ENCODE data around the gene GAB1. TPM values are rescaled to one million over a fixed set of nuclear protein-coding genes. Genes with fewer than 3 reads are reported as not detected.

Gene GAB1
- total and polyA plus RNA-seq, 4 donors: 2.4 to 31.3 (median 6.9) TPM

DNA sequence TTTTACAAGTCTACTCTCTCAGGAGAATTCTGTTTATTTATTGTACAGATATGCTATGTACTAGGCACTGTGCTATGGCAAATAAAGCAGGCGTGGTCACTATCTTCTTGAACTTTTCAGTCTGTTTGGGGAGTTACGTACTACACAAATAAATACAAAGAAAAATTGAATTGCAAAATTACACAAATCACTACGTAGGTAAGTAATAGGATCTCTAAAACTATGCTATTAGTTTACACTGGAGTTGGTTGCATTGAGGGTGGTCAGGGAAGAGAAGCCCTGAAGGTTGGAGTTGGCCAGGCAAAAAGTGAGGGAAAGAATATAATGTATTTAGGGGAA lies 75.7 kb downstream of the GAB1 start (continued):
- TF ChIP-seq, protein P1, sequence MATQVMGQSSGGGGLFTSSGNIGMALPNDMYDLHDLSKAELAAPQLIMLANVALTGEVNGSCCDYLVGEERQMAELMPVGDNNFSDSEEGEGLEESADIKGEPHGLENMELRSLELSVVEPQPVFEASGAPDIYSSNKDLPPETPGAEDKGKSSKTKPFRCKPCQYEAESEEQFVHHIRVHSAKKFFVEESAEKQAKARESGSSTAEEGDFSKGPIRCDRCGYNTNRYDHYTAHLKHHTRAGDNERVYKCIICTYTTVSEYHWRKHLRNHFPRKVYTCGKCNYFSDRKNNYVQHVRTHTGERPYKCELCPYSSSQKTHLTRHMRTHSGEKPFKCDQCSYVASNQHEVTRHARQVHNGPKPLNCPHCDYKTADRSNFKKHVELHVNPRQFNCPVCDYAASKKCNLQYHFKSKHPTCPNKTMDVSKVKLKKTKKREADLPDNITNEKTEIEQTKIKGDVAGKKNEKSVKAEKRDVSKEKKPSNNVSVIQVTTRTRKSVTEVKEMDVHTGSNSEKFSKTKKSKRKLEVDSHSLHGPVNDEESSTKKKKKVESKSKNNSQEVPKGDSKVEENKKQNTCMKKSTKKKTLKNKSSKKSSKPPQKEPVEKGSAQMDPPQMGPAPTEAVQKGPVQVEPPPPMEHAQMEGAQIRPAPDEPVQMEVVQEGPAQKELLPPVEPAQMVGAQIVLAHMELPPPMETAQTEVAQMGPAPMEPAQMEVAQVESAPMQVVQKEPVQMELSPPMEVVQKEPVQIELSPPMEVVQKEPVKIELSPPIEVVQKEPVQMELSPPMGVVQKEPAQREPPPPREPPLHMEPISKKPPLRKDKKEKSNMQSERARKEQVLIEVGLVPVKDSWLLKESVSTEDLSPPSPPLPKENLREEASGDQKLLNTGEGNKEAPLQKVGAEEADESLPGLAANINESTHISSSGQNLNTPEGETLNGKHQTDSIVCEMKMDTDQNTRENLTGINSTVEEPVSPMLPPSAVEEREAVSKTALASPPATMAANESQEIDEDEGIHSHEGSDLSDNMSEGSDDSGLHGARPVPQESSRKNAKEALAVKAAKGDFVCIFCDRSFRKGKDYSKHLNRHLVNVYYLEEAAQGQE (IDR thresholded peaks at IDR 0.05): no peak
- no peak for TF ChIP-seq HNF4G (IDR thresholded peaks at IDR 0.05)
- no peak for TF ChIP-seq NR2F2 (IDR thresholded peaks at IDR 0.05)

- TF ChIP-seq, protein P2, sequence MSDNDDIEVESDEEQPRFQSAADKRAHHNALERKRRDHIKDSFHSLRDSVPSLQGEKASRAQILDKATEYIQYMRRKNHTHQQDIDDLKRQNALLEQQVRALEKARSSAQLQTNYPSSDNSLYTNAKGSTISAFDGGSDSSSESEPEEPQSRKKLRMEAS (IDR thresholded peaks at IDR 0.05): no peak
- TF ChIP-seq GABPA (IDR thresholded peaks at IDR 0.05 in 1 of 2, conservative IDR thresholded peaks at IDR 0.05 in 1 of 2): no peak
- Histone ChIP-seq H3K27ac (ENCODE audit: low read depth in 1 of 2, low read length in 2 of 2) (no peak overlapping the region), H3K4me3 (ENCODE audit: low read depth in 1 of 3, low read length in 3 of 3) (no peak overlapping the region), H3K9me3 (ENCODE audit: control insufficient read depth in 4 of 4, low read length in 3 of 4) (no peaks in the 10 kb centered on the region), H3K27me3 (ENCODE audit: control insufficient read depth in 4 of 4, insufficient read depth in 4 of 4, low read length in 3 of 4) (no peaks in the 10 kb centered on the region), H3K4me1 (ENCODE audit: control insufficient read depth in 4 of 4, insufficient read depth in 4 of 4, low read length in 3 of 4) (peaks cover 0 to 2% (median 0%) of the 10 kb centered on the region in 4 donors), H3K9ac (ENCODE audit: low read depth in 1 of 2, low read length in 2 of 2) (no peak overlapping the region), H3K36me3 (ENCODE audit: control insufficient read depth in 4 of 4, insufficient read depth in 3 of 4, low read depth in 1 of 4, low read length in 3 of 4) (peaks cover 0 to 8% (median 4%) of the 10 kb centered on the region in 4 donors)
- 89% methylated on average over 12 of the region's 12 CpGs for WGBS
- DNase-seq (ENCODE audit: low spot score): no peak
Measured at GRCh38 chr4:143417679-143418403, 81.2 kb downstream of the GAB1 start.

DNA sequence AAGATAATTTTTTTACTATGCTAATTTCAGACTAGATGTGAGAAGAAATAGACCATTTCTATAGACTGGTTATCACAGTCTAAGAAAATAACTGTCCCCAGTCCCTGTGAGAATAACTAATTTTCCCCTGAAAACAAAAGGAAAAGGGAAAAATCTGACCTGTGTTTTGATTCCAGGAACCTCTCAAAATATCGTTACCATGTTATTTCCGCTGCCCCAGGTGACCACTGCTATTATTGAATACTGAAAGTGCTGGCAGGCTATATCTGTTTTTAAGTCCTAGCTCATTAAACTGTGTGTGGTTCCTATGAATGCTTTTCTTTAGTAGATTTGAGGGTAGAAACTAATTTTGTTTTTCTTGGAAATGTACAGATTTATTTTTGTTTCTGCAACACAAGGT lies 83.6 kb downstream of the GAB1 start:
- Histone ChIP-seq H3K27ac (ENCODE audit: low read depth in 1 of 2, low read length in 2 of 2) (peak overlapping the region in 1 of 2 donors; percentile 12), H3K4me3 (ENCODE audit: low read depth in 1 of 3, low read length in 3 of 3) (no peak overlapping the region), H3K9ac (ENCODE audit: low read depth in 1 of 2, low read length in 2 of 2) (no peak overlapping the region), H3K27me3 (ENCODE audit: control insufficient read depth in 4 of 4, insufficient read depth in 4 of 4, low read length in 3 of 4) (no peaks in the 10 kb centered on the region), H3K9me3 (ENCODE audit: control insufficient read depth in 4 of 4, low read length in 3 of 4) (no peaks in the 10 kb centered on the region), H3K4me1 (ENCODE audit: control insufficient read depth in 4 of 4, insufficient read depth in 4 of 4, low read length in 3 of 4) (no peaks in the 10 kb centered on the region), H3K36me3 (ENCODE audit: control insufficient read depth in 4 of 4, insufficient read depth in 3 of 4, low read depth in 1 of 4, low read length in 3 of 4) (peaks cover 0 to 10% (median 5%) of the 10 kb centered on the region in 4 donors)
- 85% methylated on average over 2 of the region's 2 CpGs for WGBS
- no peak for DNase-seq (ENCODE audit: low spot score)
- no peak for TF ChIP-seq RXRA (IDR thresholded peaks at IDR 0.05)
- TF ChIP-seq, protein P3, sequence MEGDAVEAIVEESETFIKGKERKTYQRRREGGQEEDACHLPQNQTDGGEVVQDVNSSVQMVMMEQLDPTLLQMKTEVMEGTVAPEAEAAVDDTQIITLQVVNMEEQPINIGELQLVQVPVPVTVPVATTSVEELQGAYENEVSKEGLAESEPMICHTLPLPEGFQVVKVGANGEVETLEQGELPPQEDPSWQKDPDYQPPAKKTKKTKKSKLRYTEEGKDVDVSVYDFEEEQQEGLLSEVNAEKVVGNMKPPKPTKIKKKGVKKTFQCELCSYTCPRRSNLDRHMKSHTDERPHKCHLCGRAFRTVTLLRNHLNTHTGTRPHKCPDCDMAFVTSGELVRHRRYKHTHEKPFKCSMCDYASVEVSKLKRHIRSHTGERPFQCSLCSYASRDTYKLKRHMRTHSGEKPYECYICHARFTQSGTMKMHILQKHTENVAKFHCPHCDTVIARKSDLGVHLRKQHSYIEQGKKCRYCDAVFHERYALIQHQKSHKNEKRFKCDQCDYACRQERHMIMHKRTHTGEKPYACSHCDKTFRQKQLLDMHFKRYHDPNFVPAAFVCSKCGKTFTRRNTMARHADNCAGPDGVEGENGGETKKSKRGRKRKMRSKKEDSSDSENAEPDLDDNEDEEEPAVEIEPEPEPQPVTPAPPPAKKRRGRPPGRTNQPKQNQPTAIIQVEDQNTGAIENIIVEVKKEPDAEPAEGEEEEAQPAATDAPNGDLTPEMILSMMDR (IDR thresholded peaks at IDR 0.05; ENCODE audit: low read depth, low read length, missing input control): no peak
- TF ChIP-seq, protein P4, sequence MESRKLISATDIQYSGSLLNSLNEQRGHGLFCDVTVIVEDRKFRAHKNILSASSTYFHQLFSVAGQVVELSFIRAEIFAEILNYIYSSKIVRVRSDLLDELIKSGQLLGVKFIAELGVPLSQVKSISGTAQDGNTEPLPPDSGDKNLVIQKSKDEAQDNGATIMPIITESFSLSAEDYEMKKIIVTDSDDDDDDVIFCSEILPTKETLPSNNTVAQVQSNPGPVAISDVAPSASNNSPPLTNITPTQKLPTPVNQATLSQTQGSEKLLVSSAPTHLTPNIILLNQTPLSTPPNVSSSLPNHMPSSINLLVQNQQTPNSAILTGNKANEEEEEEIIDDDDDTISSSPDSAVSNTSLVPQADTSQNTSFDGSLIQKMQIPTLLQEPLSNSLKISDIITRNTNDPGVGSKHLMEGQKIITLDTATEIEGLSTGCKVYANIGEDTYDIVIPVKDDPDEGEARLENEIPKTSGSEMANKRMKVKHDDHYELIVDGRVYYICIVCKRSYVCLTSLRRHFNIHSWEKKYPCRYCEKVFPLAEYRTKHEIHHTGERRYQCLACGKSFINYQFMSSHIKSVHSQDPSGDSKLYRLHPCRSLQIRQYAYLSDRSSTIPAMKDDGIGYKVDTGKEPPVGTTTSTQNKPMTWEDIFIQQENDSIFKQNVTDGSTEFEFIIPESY (IDR thresholded peaks at IDR 0.05): no peak

All from liver (tissue), 9 donors.